Mesothelial cell of epicardium (in vitro differentiated cells): ENCODE data around the gene MED13. TPM values are rescaled to one million over a fixed set of nuclear protein-coding genes. Genes with fewer than 3 reads are reported as not detected.
"Not testable (repeated sequence)": the region's sequence is repeated elsewhere in the genome, so short reads cannot be mapped to it uniquely, and the experiment has no call there.

Experiments
- DNase-seq, 2 experiments: peaks; one replicate each; pipeline ENCODE4 v3.0.0; 2021; ENCODE audit warnings: low spot score in 2 of 2; ENCODE audit not compliant: unreplicated experiment in 2 of 2
- H3K27ac Mint-ChIP-seq: 2 replicates; pipeline ENCODE4 v1.8.0; 2021; ENCODE audit warnings: mixed read lengths
- H3K27me3 Mint-ChIP-seq: 2 replicates; pipeline ENCODE4 v1.8.0; 2021; ENCODE audit warnings: low read depth, mixed read lengths
- H3K36me3 Mint-ChIP-seq: 2 replicates; pipeline ENCODE4 v1.8.0; 2021; ENCODE audit warnings: mixed read lengths
- H3K4me1 Mint-ChIP-seq: 2 replicates; pipeline ENCODE4 v1.8.0; 2021; ENCODE audit warnings: mixed read lengths
- H3K4me3 Mint-ChIP-seq: 2 replicates; pipeline ENCODE4 v1.8.0; 2021; ENCODE audit warnings: mild to moderate bottlenecking, moderate library complexity, mixed read lengths
- H3K9me3 Mint-ChIP-seq: 2 replicates; pipeline ENCODE4 v1.8.0; 2021; ENCODE audit warnings: mixed read lengths
- total RNA-seq: library from RNA; stranded (reverse); gene quantifications from 3 replicates; pipeline ENCODE4 v1.2.1, GENCODE V29; 2021
- TF ChIP-seq, protein P1 (sequence below): fragments of 200-600 bp; sonication (generic); IDR thresholded peaks from one replicate; pipeline ENCODE4 v1.5.0; 2021; ENCODE audit warnings: antibody characterized with exemption; ENCODE audit not compliant: unreplicated experiment

MED13 gene
- total RNA-seq, 1 donor from 2014 or later = 73.0 TPM

DNA sequence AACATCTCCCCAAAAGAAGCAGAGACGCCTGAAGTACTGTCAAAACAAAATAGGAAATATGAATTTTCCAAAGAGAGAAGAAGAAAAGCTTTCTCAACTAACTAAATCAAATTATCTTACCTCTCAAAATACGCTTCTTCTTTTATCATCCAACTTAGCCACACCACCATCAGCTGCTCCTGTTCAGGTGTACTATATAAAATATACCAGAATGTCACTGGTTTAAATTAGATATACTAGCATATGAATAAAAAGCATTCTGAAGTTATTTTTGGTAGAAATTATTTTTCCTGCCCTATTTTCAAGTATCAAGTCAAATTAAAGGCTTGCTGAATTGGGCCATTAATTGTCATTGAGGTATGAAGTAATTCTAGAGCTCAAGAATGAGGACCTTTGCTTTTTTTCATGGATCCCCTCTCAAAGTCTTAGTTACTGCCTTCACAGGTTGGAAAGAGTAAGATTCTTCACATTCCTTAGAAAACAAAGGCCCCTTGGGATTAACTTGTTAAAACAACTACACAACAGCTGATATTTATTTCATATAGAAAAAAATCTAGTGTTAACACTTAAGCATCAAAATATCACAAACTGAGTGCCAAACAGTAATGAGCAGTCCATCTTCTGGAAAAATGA is 167.4 kb downstream of the MED13 start:
- no peaks in the 10 kb centered on the region for H3K4me1 Mint-ChIP-seq
- H3K27ac Mint-ChIP-seq = no peak overlapping the region
- peaks cover 31% of the 10 kb centered on the region for H3K36me3 Mint-ChIP-seq
- H3K27me3 Mint-ChIP-seq = no peaks in the 10 kb centered on the region
- no peak for DNase-seq
- H3K4me3 Mint-ChIP-seq = no peak overlapping the region
- H3K9me3 Mint-ChIP-seq = no peaks in the 10 kb centered on the region
- TF ChIP-seq, protein P1, sequence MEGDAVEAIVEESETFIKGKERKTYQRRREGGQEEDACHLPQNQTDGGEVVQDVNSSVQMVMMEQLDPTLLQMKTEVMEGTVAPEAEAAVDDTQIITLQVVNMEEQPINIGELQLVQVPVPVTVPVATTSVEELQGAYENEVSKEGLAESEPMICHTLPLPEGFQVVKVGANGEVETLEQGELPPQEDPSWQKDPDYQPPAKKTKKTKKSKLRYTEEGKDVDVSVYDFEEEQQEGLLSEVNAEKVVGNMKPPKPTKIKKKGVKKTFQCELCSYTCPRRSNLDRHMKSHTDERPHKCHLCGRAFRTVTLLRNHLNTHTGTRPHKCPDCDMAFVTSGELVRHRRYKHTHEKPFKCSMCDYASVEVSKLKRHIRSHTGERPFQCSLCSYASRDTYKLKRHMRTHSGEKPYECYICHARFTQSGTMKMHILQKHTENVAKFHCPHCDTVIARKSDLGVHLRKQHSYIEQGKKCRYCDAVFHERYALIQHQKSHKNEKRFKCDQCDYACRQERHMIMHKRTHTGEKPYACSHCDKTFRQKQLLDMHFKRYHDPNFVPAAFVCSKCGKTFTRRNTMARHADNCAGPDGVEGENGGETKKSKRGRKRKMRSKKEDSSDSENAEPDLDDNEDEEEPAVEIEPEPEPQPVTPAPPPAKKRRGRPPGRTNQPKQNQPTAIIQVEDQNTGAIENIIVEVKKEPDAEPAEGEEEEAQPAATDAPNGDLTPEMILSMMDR = no peak

DNA sequence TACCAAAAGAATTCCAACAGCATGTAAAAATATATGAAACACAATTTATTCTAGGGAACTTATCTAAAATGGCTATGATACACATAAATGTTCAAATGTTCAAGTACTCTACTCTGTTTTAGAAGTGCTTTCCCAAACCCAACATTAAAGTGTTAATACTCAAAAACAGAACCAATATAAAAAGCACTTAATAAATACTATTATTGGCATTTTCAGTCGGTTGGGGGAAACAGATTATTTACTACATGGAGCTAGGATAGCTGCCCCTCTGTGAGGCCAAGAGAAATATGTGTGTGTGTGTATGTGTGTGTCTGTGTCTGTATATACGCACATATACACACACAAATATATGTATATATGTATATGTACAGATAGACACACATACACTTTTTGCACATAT is 169.7 kb downstream of the MED13 start:
- TF ChIP-seq, protein P1 = no peak
- H3K4me1 Mint-ChIP-seq = no peaks in the 10 kb centered on the region
- peaks cover 24% of the 10 kb centered on the region for H3K36me3 Mint-ChIP-seq
- no peak overlapping the region for H3K4me3 Mint-ChIP-seq
- no peak overlapping the region for H3K27ac Mint-ChIP-seq
- DNase-seq = no peak
- no peaks in the 10 kb centered on the region for H3K27me3 Mint-ChIP-seq
- H3K9me3 Mint-ChIP-seq = no peaks in the 10 kb centered on the region

DNA sequence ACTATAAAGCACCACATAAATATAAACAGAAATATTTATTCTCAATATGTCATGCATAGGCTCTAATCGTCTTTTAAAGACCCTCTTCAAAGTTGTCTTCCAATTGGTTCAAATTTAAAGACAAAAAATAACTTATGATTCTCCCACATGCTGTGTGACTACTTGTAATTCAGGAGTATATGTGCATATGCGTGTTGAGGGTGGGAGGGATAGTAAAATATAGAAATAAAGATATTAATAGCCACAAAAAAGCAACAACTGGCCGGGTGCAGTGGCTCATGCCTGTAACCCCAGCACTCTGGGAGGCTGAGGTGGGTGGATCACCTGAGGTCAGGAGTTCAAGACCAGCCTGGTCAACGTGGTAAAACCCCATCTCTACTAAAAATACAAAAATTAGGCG is 170.8 kb downstream of the MED13 start:
- not testable (repeated sequence) for H3K9me3 Mint-ChIP-seq, H3K27me3 Mint-ChIP-seq, H3K4me1 Mint-ChIP-seq, DNase-seq, H3K4me3 Mint-ChIP-seq, H3K27ac Mint-ChIP-seq
- peaks cover 18% of the 10 kb centered on the region for H3K36me3 Mint-ChIP-seq

Other genes starting within 250 kb of the MED13 start
- 12.3 to 13.3 TPM (median 12.8 TPM) in 3 replicates for gene BRIP1, start 201.8 kb downstream of the MED13 start, total RNA-seq
- 15.6 to 17.9 TPM (median 17.1 TPM) in 3 replicates for gene INTS2, start 137.3 kb downstream of the MED13 start, total RNA-seq